ENCODE results near the gene PSMC4.

The PSMC4 gene

DNA sequence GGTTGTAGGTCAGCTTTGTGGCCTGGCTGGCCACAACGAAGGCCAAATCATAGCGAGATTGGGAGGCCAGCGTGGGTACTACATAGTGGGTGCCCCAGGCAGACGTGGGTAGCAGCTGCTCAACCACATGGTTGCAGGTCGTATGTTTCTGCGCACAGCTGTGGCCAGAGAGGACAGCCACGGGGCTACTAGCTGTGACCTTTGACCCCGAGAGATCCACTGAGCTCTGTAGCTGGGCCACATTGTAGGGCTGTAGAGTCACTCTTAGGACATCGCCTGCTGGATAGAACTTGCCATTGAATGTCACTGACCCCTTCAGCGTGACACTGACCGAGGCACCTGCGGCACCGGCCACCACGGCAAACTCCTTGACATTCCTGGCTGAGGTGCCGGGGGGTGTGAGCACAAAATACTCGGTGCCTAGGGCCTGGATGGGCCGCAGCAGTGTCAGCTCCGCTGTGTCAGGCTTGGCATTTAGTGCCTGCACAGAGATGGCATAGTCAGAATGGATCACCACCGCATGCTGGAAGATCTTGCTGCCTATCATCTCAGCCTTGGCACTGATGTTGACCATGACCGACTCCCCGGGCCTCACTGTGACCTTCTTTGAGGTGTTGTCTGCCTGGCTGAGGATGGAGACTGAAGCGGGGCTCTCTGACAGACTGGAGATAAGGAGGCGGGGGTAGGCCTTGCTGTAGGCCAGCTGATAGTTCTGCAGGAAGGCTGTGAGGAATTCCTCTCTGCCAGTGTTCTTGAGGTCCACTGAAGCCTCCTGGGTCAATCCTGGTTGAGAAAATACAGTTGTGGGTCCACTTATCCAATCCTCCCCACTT is 43.2 kb upstream of the PSMC4 start:
- H3K4me3 ChIP-seq (ENCODE audit: low read depth, low read length) = no peak overlapping the region
- TF ChIP-seq, protein P1, sequence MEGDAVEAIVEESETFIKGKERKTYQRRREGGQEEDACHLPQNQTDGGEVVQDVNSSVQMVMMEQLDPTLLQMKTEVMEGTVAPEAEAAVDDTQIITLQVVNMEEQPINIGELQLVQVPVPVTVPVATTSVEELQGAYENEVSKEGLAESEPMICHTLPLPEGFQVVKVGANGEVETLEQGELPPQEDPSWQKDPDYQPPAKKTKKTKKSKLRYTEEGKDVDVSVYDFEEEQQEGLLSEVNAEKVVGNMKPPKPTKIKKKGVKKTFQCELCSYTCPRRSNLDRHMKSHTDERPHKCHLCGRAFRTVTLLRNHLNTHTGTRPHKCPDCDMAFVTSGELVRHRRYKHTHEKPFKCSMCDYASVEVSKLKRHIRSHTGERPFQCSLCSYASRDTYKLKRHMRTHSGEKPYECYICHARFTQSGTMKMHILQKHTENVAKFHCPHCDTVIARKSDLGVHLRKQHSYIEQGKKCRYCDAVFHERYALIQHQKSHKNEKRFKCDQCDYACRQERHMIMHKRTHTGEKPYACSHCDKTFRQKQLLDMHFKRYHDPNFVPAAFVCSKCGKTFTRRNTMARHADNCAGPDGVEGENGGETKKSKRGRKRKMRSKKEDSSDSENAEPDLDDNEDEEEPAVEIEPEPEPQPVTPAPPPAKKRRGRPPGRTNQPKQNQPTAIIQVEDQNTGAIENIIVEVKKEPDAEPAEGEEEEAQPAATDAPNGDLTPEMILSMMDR (IDR thresholded peaks at IDR 0.05; ENCODE audit: low read depth, low read length) = no peak
- no peak for DNase-seq (ENCODE audit: low read depth, low spot score)
- in situ Hi-C loops (cut with HindIII; ENCODE audit: low sequenced_read_pairs) = no loop called here

DNA sequence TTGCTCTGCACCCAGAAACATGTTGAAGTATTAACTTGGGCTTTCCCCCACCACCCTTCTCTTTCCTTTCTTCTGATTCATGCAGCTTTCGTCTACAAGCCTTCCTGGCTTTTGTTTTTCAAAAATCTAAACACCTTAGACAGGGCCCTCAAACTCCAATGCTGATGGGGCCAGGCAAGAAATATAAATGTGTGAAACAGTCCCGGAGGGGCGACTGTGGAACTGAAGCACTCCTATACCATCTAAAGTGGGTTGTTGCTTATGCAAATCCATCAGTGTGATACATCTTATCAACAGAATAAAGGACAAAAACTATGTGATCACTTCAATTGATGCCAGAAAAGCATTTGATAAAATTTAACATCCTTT is 42.6 kb upstream of the PSMC4 start:
- H3K4me3 ChIP-seq (ENCODE audit: low read depth, low read length) = no peak overlapping the region
- in situ Hi-C loops (cut with HindIII; ENCODE audit: low sequenced_read_pairs) = no loop called here
- TF ChIP-seq, protein P1 (IDR thresholded peaks at IDR 0.05; ENCODE audit: low read depth, low read length) = no peak
- no peak for DNase-seq (ENCODE audit: low read depth, low spot score)

- in situ Hi-C loops (cut with HindIII; ENCODE audit: low sequenced_read_pairs) = no loop called here
- no peak for DNase-seq (ENCODE audit: low read depth, low spot score)
- no peak overlapping the region for H3K4me3 ChIP-seq (ENCODE audit: low read depth, low read length)
- TF ChIP-seq, protein P1 (IDR thresholded peaks at IDR 0.05; ENCODE audit: low read depth, low read length) = no peak
These were observed 41.2 kb upstream of the PSMC4 start for GRCh38 chr19:39929750-39930149.

DNA sequence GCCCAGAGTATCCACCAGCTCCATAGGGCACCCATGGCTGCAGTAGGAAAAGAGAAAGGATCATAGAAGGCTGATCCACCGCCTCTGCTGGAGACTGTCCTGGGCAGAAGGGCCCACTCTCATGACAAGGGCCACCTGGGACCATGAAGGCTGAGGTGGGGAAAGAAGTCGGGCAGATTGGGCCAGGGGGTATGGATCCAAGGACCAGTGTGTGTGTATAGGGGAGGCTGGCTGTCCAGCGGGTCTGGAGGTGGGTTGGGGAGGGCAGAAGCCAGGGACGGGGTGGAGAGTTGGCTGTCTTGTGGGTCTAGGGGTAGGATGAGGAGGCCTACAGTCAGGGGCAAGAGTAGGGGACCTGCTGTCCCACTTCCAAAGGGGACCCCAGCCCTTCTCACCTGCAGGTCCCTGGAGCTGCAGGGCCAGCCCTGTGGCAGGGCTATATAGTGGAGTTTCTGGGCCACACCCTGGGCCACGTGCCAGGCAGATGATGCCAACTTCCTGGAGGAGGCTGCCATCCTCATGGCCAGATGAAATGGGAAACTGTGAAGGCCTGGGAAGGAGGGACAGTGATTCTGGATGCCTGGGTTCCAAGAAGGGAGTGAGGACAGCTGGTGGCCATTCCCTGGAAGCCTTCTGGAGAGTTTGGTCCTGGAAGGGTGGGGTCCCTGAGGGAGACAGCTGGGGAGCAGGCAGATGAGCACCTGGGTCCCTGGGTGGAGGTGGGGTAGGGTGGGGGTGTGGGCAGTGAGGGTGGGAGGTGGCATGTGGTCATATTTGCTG is 36.2 kb upstream of the PSMC4 start, which contains the start of gene FCGBP:
Gene FCGBP, minus strand, starts transcription at position 51 of the 780 bp plus-strand sequence.
- no peak for DNase-seq (ENCODE audit: low read depth, low spot score)
- TF ChIP-seq, protein P1 (IDR thresholded peaks at IDR 0.05; ENCODE audit: low read depth, low read length) = no peak
- in situ Hi-C loops (cut with HindIII; ENCODE audit: low sequenced_read_pairs) = no loop called here
- no peak within 1 kb of the TSS for H3K4me3 ChIP-seq (ENCODE audit: low read depth, low read length)

GRCh38 chr19:39935364-39935661 is 35.7 kb upstream of the PSMC4 start:
- no peak for DNase-seq (ENCODE audit: low read depth, low spot score)
- TF ChIP-seq, protein P1 (IDR thresholded peaks at IDR 0.05; ENCODE audit: low read depth, low read length) = no peak
- in situ Hi-C loops (cut with HindIII; ENCODE audit: low sequenced_read_pairs) = no loop called here
- H3K4me3 ChIP-seq (ENCODE audit: low read depth, low read length) = no peak overlapping the region

GRCh38 chr19:39936020-39936419 is 34.9 kb upstream of the PSMC4 start:
- in situ Hi-C loops (cut with HindIII; ENCODE audit: low sequenced_read_pairs) = no loop called here
- no peak for DNase-seq (ENCODE audit: low read depth, low spot score)
- TF ChIP-seq, protein P1 (IDR thresholded peaks at IDR 0.05; ENCODE audit: low read depth, low read length) = no peak
- H3K4me3 ChIP-seq (ENCODE audit: low read depth, low read length) = no peak overlapping the region

Data from astrocyte of the spinal cord (primary cell).